ENCODE data around the gene ARMC9.

Gene ARMC9

DNA sequence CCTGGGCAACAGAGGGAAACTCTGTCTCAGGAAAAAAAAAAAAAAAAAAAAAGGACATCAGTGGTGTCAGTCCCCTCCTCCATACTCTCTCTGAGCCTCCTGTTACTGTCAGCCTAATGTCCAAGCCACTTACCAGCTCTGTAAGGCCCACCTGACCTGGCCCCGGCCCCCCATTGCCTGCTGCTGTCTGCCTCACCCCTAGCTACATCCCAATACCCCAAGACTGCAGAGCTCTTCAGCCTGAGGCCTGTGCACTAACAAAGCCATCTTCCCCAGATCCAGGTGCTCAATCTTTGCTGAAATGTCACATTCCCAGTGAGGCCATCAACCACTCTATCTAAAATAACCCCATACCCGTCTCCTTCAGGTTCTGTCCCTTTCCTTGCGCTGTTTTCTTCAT lies 5.7 kb downstream of the ARMC9 start:
- no peak for DNase-seq (ENCODE audit: low read depth)
- no peak overlapping the region for H3K4me3 ChIP-seq (replicated peaks; ENCODE audit: low read depth, low read length)
- TF ChIP-seq, protein P1, sequence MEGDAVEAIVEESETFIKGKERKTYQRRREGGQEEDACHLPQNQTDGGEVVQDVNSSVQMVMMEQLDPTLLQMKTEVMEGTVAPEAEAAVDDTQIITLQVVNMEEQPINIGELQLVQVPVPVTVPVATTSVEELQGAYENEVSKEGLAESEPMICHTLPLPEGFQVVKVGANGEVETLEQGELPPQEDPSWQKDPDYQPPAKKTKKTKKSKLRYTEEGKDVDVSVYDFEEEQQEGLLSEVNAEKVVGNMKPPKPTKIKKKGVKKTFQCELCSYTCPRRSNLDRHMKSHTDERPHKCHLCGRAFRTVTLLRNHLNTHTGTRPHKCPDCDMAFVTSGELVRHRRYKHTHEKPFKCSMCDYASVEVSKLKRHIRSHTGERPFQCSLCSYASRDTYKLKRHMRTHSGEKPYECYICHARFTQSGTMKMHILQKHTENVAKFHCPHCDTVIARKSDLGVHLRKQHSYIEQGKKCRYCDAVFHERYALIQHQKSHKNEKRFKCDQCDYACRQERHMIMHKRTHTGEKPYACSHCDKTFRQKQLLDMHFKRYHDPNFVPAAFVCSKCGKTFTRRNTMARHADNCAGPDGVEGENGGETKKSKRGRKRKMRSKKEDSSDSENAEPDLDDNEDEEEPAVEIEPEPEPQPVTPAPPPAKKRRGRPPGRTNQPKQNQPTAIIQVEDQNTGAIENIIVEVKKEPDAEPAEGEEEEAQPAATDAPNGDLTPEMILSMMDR (IDR thresholded peaks at IDR 0.05; ENCODE audit: low read length, missing control alignments) = no peak

DNA sequence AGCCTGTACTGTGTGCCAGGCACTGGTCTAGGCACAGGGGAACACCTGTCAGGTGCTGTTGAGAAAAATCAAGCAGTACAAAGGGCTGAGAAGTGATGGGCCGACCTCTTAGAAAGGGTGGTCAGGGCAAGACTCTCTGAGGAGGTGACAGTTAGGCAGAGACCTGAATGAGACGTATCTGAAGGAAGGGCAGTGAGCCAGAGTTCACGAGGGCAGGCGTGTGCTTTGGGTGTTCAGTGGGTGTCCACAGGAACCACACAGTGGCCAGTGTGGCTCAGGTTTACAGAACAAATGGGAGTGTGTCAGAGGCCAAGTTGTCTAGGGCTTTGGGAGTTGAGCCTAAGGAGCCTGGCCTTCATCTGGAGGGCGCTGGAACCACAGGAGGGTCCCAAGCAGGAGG lies 6.2 kb downstream of the ARMC9 start:
- TF ChIP-seq, protein P1 (IDR thresholded peaks at IDR 0.05; ENCODE audit: low read length, missing control alignments) = no peak
- DNase-seq (ENCODE audit: low read depth) = no peak

DNA sequence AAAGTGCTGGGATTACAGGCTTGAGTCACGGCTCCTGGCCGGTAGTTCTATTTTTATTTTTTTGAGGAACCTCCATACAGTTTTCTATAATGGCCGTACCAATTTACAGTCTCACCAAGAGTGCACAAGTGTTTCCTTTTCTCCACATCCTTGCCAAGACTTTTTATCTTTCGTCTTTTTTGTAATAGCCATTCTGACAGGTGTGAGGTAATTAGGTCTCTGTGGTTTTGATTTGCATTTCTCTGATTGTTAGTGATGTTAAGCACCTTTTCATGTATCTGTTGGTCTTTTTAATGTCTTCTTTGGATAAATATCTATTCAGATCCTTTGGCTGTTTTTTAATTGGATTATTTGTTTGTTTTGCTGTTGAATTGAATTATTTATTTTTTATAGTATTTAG lies 9.3 kb downstream of the ARMC9 start:
- TF ChIP-seq, protein P1 (IDR thresholded peaks at IDR 0.05; ENCODE audit: low read length, missing control alignments) = no peak
- DNase-seq (ENCODE audit: low read depth) = no peak
- no peak overlapping the region for H3K4me3 ChIP-seq (replicated peaks; ENCODE audit: low read depth, low read length)

More for the DNA sequence above, 6.2 kb downstream of the ARMC9 start:
- no peak overlapping the region for H3K4me3 ChIP-seq (replicated peaks; ENCODE audit: low read depth, low read length)

DNA sequence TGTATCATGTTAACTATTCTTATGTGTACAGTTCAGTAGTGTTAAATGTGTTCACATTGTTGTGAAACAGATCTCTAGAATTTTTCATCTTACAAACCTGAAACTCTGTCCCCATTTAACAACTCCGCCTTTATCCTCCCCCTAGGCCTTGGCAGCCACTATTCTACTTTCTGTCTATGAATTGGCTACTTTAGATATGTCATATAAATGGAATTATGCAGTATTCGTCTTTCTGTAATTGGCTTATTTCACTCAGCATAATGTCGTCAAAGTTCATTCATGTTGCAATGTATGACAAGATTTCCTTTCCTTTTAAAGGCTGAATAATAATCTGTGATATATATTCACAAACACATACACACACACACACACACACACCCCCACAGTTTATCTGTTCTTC lies 12.4 kb downstream of the ARMC9 start:
- TF ChIP-seq, protein P1 (IDR thresholded peaks at IDR 0.05; ENCODE audit: low read length, missing control alignments) = no peak
- H3K4me3 ChIP-seq (replicated peaks; ENCODE audit: low read depth, low read length) = no peak overlapping the region

DNA sequence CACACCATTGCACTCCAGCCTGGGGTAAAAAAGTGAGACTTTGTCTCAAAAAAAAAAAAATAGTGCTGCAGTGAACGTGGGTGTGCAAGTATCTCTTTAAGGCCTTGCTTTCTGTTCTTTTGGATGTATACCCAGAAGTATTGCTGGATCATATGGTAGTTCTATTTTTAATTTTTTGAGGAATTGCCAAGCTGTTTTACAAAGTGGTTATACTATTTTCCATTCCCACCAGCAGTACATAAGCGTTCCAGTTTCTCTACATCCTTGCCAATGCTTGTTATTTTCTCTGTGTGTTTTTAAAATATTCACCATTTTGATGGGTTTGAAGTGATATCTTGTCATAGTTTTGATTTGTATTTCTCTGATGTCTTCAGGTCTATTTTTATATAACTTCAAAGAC lies 13.1 kb downstream of the ARMC9 start:
- TF ChIP-seq, protein P1 (IDR thresholded peaks at IDR 0.05; ENCODE audit: low read length, missing control alignments) = no peak
- no peak for DNase-seq (ENCODE audit: low read depth)
- H3K4me3 ChIP-seq (replicated peaks; ENCODE audit: low read depth, low read length) = no peak overlapping the region

More for the DNA sequence above, 12.4 kb downstream of the ARMC9 start:
- DNase-seq (ENCODE audit: low read depth) = no peak

DNA sequence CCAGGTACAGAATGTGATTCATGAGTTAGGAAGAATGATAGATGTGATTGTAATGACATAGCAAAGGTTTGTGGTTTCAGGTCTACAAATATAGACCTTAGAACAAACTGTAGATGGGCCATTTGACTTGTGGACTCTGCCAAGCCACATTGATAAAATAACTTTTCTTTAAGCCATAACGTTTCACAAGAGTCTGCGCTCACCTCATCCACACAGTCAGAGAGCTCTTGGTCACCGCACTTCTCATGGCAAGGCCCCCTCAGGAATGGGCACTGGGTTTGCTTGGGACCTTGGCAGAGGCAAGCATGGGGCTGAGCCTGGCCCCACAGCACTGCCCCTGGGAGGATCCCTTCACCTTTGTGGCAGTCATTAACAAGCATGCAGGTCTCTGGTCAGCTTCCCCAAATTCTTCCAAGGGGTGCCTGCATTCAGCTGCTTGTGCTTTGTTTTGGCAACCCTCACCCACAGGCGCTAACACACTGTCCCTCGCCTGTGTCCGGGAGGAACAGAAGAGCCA lies 14.0 kb downstream of the ARMC9 start:
- H3K4me3 ChIP-seq (replicated peaks; ENCODE audit: low read depth, low read length) = no peak overlapping the region
- TF ChIP-seq, protein P1 (IDR thresholded peaks at IDR 0.05; ENCODE audit: low read length, missing control alignments) = no peak
- no peak for DNase-seq (ENCODE audit: low read depth)

DNA sequence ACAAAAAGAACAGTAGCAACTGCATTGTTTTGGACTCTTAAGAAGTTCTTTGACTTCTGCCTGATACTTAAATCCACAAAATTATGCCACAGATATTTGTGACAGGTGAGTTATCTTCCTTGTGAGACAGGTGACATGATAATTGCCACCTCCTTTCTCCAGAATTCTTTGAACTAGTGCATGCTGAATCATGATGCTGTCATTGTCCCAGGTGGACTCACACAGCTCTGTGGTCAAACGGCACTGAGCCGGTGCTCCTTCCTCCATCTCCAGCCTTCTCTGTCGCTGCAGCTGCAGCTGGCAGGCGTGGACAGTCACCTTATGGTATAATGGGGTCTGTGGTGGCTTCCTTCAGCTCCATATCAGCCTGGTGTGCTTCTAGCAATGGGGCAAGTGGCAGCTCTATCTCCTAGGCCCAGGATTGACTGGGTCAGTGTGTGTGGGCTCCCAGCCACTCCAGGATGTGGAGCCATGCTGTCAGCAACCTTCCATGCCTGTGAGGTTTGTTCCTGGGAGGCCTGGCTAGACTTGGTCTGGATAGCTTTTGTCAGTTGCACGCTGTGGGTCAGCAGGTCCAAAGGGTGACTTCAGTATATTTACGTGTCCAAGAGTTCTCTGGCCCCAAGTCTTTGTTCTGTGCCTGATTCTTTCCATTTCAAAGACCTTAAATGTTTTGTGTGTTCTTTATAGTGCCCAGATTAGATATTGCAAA lies 15.7 kb downstream of the ARMC9 start:
- DNase-seq (ENCODE audit: low read depth) = no peak
- H3K4me3 ChIP-seq (replicated peaks; ENCODE audit: low read depth, low read length) = no peak overlapping the region
- TF ChIP-seq, protein P1 (IDR thresholded peaks at IDR 0.05; ENCODE audit: low read length, missing control alignments) = no peak

Measured in fibroblast of pulmonary artery (primary cell).